ENCODE data around the gene SV2B.

SV2B gene

GRCh38 chr15:91265416-91265940 is 165.4 kb downstream of the SV2B start:
- Histone ChIP-seq H3K36me3 (ENCODE audit: control insufficient read depth, insufficient read depth, low read length) (no peaks in the 10 kb centered on the region), H3K4me1 (ENCODE audit: control insufficient read depth, insufficient read depth, low read length, poor library complexity, severe bottlenecking) (peaks cover 7% of the 10 kb centered on the region), H3K27ac (ENCODE audit: low read depth, low read length, severe bottlenecking) (no peak overlapping the region), H3K4me3 (ENCODE audit: extremely low read depth, insufficient read depth, low read length, poor library complexity, severe bottlenecking) (no peak overlapping the region), H3K9me3 (ENCODE audit: control insufficient read depth, low read length) (no peaks in the 10 kb centered on the region)
- WGBS, 2 experiments (ENCODE audit: insufficient coverage in 2 of 2), result 83 to 89% methylated on average over 3 of the region's 4 CpGs

DNA sequence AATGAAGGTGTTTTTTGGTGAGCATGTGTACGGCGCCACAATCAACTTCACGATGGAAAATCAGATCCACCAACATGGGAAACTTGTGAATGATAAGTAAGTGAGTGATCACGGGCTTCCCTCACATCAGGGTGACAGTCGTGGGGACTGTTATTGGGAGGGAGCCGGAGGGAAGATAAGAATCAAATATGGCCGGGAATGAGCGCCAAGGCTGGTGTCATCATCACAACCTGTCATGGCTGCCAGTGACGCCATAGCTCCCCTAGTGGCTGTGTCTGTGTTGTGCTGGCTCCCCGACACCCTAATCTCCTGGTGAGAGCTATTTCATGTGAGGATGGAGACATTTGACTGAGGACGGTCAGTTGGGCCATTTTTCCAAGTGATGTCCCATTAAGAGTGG is 168.5 kb downstream of the SV2B start:
- 92 to 97% methylated on average over 10 to 11 of the region's 11 CpGs for WGBS, 2 experiments (ENCODE audit: insufficient coverage in 2 of 2)
- H3K4me1 ChIP-seq (ENCODE audit: control insufficient read depth, insufficient read depth, low read length, poor library complexity, severe bottlenecking), result peaks cover 7% of the 10 kb centered on the region
- no peak overlapping the region for H3K27ac ChIP-seq (ENCODE audit: low read depth, low read length, severe bottlenecking)
- H3K36me3 ChIP-seq (ENCODE audit: control insufficient read depth, insufficient read depth, low read length), result no peaks in the 10 kb centered on the region
- H3K9me3 ChIP-seq (ENCODE audit: control insufficient read depth, low read length), result no peaks in the 10 kb centered on the region
- no peak overlapping the region for H3K4me3 ChIP-seq (ENCODE audit: extremely low read depth, insufficient read depth, low read length, poor library complexity, severe bottlenecking)

- H3K4me1 ChIP-seq (ENCODE audit: control insufficient read depth, insufficient read depth, low read length, poor library complexity, severe bottlenecking), result no peaks in the 10 kb centered on the region
- no peaks in the 10 kb centered on the region for H3K36me3 ChIP-seq (ENCODE audit: control insufficient read depth, insufficient read depth, low read length)
- H3K9me3 ChIP-seq (ENCODE audit: control insufficient read depth, low read length), result no peaks in the 10 kb centered on the region
- no peak overlapping the region for H3K27ac ChIP-seq (ENCODE audit: low read depth, low read length, severe bottlenecking)
- WGBS, 2 experiments (ENCODE audit: insufficient coverage in 2 of 2), result 87 to 90% methylated on average over 11 to 15 of the region's 15 CpGs
- no peak overlapping the region for H3K4me3 ChIP-seq (ENCODE audit: extremely low read depth, insufficient read depth, low read length, poor library complexity, severe bottlenecking)
Observed at GRCh38 chr15:91270747-91271146, 170.7 kb downstream of the SV2B start.

DNA sequence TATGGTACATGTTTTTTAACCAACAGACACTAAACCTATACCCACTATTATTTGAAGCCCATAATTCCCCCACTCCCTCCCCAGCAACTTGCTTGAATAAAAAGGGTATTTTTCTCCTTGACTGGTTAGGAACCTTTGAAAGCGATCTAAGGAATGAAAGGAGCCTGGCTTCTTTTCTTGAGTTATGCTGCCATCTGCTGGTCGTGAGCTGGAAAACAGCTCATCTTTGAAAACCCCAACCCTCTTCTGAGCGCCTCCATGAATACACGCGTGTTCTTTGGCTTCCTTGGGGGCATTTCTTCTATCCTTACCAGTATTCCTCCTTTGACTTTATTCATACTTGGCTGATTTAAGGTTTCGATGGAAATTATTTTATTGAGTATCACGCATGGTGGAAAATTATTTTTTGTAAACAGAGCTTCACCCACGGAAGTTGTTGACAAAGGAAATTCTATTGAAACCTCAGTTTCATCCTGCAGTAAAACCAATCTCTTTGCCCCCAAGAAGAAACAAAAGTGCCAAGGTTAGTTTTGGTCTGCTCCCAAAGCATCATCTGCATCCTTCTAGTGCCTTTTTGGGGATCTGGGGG is 171.6 kb downstream of the SV2B start:
- Histone ChIP-seq H3K9me3 (ENCODE audit: control insufficient read depth, low read length) (no peaks in the 10 kb centered on the region), H3K27ac (ENCODE audit: low read depth, low read length, severe bottlenecking) (no peak overlapping the region), H3K36me3 (ENCODE audit: control insufficient read depth, insufficient read depth, low read length) (no peaks in the 10 kb centered on the region), H3K4me1 (ENCODE audit: control insufficient read depth, insufficient read depth, low read length, poor library complexity, severe bottlenecking) (no peaks in the 10 kb centered on the region), H3K4me3 (ENCODE audit: extremely low read depth, insufficient read depth, low read length, poor library complexity, severe bottlenecking) (no peak overlapping the region)
- whole genome bisulfite sequencing, 2 experiments (ENCODE audit: insufficient coverage in 2 of 2), result 3 to 33% methylated on average over 3 to 5 of the region's 8 CpGs

- H3K9me3 ChIP-seq (ENCODE audit: control insufficient read depth, low read length), result no peaks in the 10 kb centered on the region
- peaks cover 6% of the 10 kb centered on the region for H3K4me1 ChIP-seq (ENCODE audit: control insufficient read depth, insufficient read depth, low read length, poor library complexity, severe bottlenecking)
- WGBS, 2 experiments (ENCODE audit: insufficient coverage in 2 of 2), result 100% methylated on average over 1 of the region's 1 CpG; no CpG with 5 or more reads in 1 of the 2 experiments
- no peak overlapping the region for H3K27ac ChIP-seq (ENCODE audit: low read depth, low read length, severe bottlenecking)
- H3K4me3 ChIP-seq (ENCODE audit: extremely low read depth, insufficient read depth, low read length, poor library complexity, severe bottlenecking), result no peak overlapping the region
- no peaks in the 10 kb centered on the region for H3K36me3 ChIP-seq (ENCODE audit: control insufficient read depth, insufficient read depth, low read length)
Observed at GRCh38 chr15:91275844-91276243, 175.8 kb downstream of the SV2B start.

GRCh38 chr15:91278951-91279350 is 178.9 kb downstream of the SV2B start:
- 84% methylated on average over 2 of the region's 2 CpGs; no CpG with 5 or more reads in 1 of the 2 experiments for WGBS, 2 experiments (ENCODE audit: insufficient coverage in 2 of 2)
- Histone ChIP-seq H3K9me3 (ENCODE audit: control insufficient read depth, low read length) (no peaks in the 10 kb centered on the region), H3K4me3 (ENCODE audit: extremely low read depth, insufficient read depth, low read length, poor library complexity, severe bottlenecking) (no peak overlapping the region), H3K36me3 (ENCODE audit: control insufficient read depth, insufficient read depth, low read length) (no peaks in the 10 kb centered on the region), H3K4me1 (ENCODE audit: control insufficient read depth, insufficient read depth, low read length, poor library complexity, severe bottlenecking) (peaks cover 6% of the 10 kb centered on the region), H3K27ac (ENCODE audit: low read depth, low read length, severe bottlenecking) (no peak overlapping the region)

- Histone ChIP-seq H3K4me1 (ENCODE audit: control insufficient read depth, insufficient read depth, low read length, poor library complexity, severe bottlenecking) (peaks cover 6% of the 10 kb centered on the region), H3K27ac (ENCODE audit: low read depth, low read length, severe bottlenecking) (no peak overlapping the region), H3K9me3 (ENCODE audit: control insufficient read depth, low read length) (no peaks in the 10 kb centered on the region), H3K4me3 (ENCODE audit: extremely low read depth, insufficient read depth, low read length, poor library complexity, severe bottlenecking) (no peak overlapping the region), H3K36me3 (ENCODE audit: control insufficient read depth, insufficient read depth, low read length) (no peaks in the 10 kb centered on the region)
- WGBS, 2 experiments (ENCODE audit: insufficient coverage in 2 of 2), result no CpG with 5 or more reads among the region's 4 CpGs
Observed at GRCh38 chr15:91279486-91279885, 179.4 kb downstream of the SV2B start.

DNA sequence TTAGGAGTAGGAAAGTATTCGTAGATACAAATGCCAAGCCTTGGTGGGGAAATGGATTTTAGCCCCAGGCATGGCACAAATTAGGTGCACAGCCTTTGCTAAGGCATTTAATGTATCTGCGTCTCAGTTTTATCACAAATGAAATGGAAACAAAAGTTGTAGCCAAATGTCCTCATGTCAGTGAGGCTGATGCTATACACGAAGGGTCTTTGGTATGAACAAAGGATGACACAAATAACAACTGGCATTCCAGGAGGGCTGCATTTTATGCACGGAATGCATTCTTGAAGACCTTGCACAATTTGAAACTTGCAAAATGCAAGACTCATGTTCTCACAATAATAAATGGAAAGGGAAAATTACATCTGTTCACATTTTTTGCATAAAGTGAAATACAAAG is 181.9 kb downstream of the SV2B start:
- WGBS, 2 experiments (ENCODE audit: insufficient coverage in 2 of 2), result 78 to 90% methylated on average over 4 of the region's 4 CpGs
- no peak overlapping the region for H3K27ac ChIP-seq (ENCODE audit: low read depth, low read length, severe bottlenecking)
- H3K36me3 ChIP-seq (ENCODE audit: control insufficient read depth, insufficient read depth, low read length), result no peaks in the 10 kb centered on the region
- H3K4me3 ChIP-seq (ENCODE audit: extremely low read depth, insufficient read depth, low read length, poor library complexity, severe bottlenecking), result no peak overlapping the region
- peaks cover 6% of the 10 kb centered on the region for H3K4me1 ChIP-seq (ENCODE audit: control insufficient read depth, insufficient read depth, low read length, poor library complexity, severe bottlenecking)
- H3K9me3 ChIP-seq (ENCODE audit: control insufficient read depth, low read length), result no peaks in the 10 kb centered on the region

DNA sequence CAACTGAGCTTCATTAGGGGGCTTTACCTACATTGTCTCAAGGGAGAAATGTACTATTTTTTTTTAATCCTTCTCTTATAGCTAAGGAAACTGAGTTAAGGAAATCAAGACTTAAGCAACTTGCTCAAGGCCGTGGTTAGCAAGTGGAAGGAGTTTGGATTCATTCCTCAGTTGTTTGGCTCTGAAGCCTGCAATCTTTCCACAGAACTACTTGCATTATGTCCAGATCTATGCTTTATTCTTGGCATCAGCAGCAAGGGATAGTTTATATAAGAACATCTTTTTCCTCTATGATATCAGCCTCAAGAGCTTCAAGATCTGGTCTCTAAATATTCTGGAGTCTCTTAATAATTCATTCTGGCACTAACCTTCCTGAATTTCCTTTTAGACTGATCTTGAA is 182.4 kb downstream of the SV2B start:
- no CpG with 5 or more reads among the region's 1 CpG for WGBS, 2 experiments (ENCODE audit: insufficient coverage in 2 of 2)
- no peaks in the 10 kb centered on the region for H3K9me3 ChIP-seq (ENCODE audit: control insufficient read depth, low read length)
- H3K4me3 ChIP-seq (ENCODE audit: extremely low read depth, insufficient read depth, low read length, poor library complexity, severe bottlenecking), result no peak overlapping the region
- H3K4me1 ChIP-seq (ENCODE audit: control insufficient read depth, insufficient read depth, low read length, poor library complexity, severe bottlenecking), result peaks cover 6% of the 10 kb centered on the region
- H3K27ac ChIP-seq (ENCODE audit: low read depth, low read length, severe bottlenecking), result no peak overlapping the region
- no peaks in the 10 kb centered on the region for H3K36me3 ChIP-seq (ENCODE audit: control insufficient read depth, insufficient read depth, low read length)

DNA sequence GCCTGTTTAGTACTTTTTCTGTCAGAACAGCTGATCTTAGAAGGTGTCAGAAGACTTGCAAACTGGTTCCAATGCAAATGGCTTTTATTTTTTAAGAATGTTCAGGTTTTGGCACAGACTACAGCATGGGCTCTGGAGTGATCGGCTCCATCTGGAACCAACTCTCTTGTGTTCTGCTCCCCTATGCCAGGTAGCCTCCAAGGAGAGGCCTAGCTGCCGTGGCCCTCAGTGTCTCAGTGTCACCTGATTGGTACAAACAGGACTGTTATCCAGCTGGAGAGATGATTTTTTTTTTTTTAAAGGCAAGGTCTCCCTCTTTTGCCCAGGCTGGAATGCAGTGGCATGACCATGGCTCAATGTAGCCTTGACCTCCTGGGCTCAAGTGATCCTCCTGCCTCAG is 183.1 kb downstream of the SV2B start:
- peaks cover 6% of the 10 kb centered on the region for H3K4me1 ChIP-seq (ENCODE audit: control insufficient read depth, insufficient read depth, low read length, poor library complexity, severe bottlenecking)

DNA sequence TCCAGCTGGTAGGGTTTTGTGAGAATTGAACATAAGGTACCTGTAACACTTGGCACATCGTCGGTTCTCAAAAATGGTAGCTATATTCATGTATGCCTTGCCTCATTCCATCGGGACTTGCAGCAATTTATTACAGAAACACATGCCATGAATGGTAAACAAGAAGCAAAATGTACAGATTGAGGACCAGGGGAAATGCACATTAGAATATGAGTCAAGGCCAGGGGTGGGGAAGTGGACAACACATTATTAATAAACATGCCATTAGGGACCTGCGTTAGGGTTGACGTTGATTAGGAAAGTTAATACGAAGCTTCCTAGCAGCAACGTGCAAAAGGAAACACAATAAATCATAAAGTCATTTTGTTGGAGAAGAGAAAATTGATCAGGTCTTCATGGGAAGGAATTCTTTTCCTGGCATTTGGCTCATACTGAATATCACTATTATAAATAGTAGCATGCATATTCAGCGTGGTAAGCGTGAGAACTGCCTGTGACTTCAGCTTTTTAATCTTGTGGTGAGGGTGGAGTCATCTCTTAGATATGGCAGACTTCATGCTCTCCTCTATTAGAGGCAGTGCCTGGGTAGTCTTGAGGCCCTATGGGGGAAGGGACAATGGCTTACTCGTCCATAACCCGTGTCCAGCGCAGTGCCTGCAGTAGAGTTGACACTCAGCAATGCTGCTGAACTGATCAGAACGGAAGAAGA is 184.9 kb downstream of the SV2B start:
- no peaks in the 10 kb centered on the region for H3K4me1 ChIP-seq (ENCODE audit: control insufficient read depth, insufficient read depth, low read length, poor library complexity, severe bottlenecking)
- H3K9me3 ChIP-seq (ENCODE audit: control insufficient read depth, low read length), result no peaks in the 10 kb centered on the region
- WGBS, 2 experiments (ENCODE audit: insufficient coverage in 2 of 2), result 96 to 97% methylated on average over 6 to 7 of the region's 13 CpGs
- no peak overlapping the region for H3K4me3 ChIP-seq (ENCODE audit: extremely low read depth, insufficient read depth, low read length, poor library complexity, severe bottlenecking)
- H3K36me3 ChIP-seq (ENCODE audit: control insufficient read depth, insufficient read depth, low read length), result no peaks in the 10 kb centered on the region
- no peak overlapping the region for H3K27ac ChIP-seq (ENCODE audit: low read depth, low read length, severe bottlenecking)

More for the DNA sequence above, 183.1 kb downstream of the SV2B start:
- no peak overlapping the region for H3K27ac ChIP-seq (ENCODE audit: low read depth, low read length, severe bottlenecking)
- no peaks in the 10 kb centered on the region for H3K36me3 ChIP-seq (ENCODE audit: control insufficient read depth, insufficient read depth, low read length)
- no peak overlapping the region for H3K4me3 ChIP-seq (ENCODE audit: extremely low read depth, insufficient read depth, low read length, poor library complexity, severe bottlenecking)
- H3K9me3 ChIP-seq (ENCODE audit: control insufficient read depth, low read length), result no peaks in the 10 kb centered on the region
- WGBS, 2 experiments (ENCODE audit: insufficient coverage in 2 of 2), result 92 to 94% methylated on average over 2 of the region's 2 CpGs
